Effector memory CD8-positive, alpha-beta T cell (primary cell): Measurements from ENCODE around the gene SH2D4B.
A peak's percentile ranks its signal among the peaks of the same experiment; 100 is the strongest.

ENCODE experiments used
- ATAC-seq: fragments of 150-1000 bp; cut with Tn5 transposase; replicated peaks from 2 replicates; pipeline ENCODE4 v1.10.0; 2021; ENCODE audit warnings: mild to moderate bottlenecking, moderate library complexity
- DNase-seq, 3 experiments: peaks; one replicate each; pipeline ENCODE4 v3.0.0; 2021
- H3K27ac Mint-ChIP-seq, 2 donors: one replicate each; pipeline ENCODE4 v1.8.0; 2022; ENCODE audit warnings: mild to moderate bottlenecking in 2 of 2, mixed read lengths in 2 of 2, moderate library complexity in 2 of 2
- H3K27me3 Mint-ChIP-seq, 2 donors: one replicate each; pipeline ENCODE4 v1.8.0; 2022; ENCODE audit warnings: mixed read lengths in 2 of 2
- H3K36me3 Mint-ChIP-seq: one replicate; pipeline ENCODE4 v1.8.0; 2022; ENCODE audit warnings: mild to moderate bottlenecking, moderate library complexity, mixed read lengths; ENCODE audit not compliant: insufficient read depth
- H3K4me1 Mint-ChIP-seq, 2 donors: one replicate each; pipeline ENCODE4 v1.8.0; 2022; ENCODE audit warnings: low read depth in 2 of 2, mixed read lengths in 2 of 2
- H3K4me3 Mint-ChIP-seq, 2 donors: one replicate each; pipeline ENCODE4 v1.8.0; 2022; ENCODE audit warnings: mild to moderate bottlenecking in 2 of 2, mixed read lengths in 2 of 2, moderate library complexity in 2 of 2
- H3K9me3 Mint-ChIP-seq, 2 donors: one replicate each; pipeline ENCODE4 v1.8.0; 2022; ENCODE audit warnings: mixed read lengths in 2 of 2

The SH2D4B gene

DNA sequence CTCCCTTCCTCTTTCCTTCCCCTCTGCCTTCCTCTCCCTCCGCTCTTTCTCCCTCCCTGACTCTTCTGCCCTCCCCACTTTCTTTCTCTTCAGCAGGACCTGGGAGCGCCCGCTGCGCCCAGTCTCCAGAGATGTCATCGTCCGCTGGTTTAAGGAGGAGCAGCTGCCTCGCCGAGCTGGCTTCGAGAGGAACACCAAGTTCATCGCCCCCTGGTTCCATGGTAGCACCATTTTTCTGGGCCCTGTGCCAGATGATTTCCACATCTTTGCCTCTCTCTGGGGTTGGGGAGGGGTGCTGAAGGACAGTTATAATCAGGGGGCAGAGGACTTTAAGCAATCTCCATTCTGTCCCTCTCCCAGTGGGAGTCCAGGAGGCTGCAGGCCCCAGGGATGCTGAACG, 71.6 kb downstream of the SH2D4B start:
- H3K27me3 Mint-ChIP-seq: peaks cover 9 to 14% of the 10 kb centered on the region in 2 donors
- no peak overlapping the region for H3K4me3 Mint-ChIP-seq

DNA sequence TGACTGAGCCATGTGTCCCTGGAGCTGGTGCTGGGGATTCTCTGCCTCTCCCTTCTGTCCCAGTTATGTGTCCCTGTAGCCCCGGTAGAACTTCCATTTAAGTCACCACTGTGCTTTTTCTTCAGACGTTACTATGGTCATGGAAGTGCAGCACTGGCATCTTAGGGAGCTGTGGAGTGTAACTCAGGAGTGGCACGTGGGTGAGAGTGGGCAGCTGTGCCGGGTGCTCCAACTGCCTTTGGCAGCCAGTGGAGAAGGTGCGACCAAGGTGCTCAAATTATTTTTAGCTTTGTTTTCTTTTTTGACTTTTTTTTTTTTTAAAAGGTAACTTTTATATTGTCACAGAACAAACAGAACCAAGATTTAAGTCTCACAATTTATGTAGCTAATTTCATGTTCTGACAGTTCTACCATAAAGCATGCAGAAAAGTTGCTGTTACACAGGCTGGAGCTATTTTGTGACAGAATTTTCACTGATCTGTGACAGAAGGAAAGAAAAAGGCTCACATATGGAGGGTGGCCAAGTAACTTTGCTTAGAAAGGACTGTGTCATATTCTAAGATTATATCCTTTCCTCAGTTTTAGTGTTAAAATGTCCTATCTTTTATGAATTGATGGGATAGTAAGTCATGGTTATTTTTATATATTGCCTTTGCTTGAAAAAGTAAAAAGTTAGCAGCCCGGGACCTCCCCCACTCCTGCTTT, 73.9 kb downstream of the SH2D4B start:
- H3K27me3 Mint-ChIP-seq: peaks cover 9 to 14% of the 10 kb centered on the region in 2 donors
- ATAC-seq (no peak), DNase-seq (no peak)
- H3K4me3 Mint-ChIP-seq: no peak overlapping the region
- H3K36me3 Mint-ChIP-seq: peaks cover 2% of the 10 kb centered on the region
- peaks cover 0 to 3% of the 10 kb centered on the region in 2 donors for H3K9me3 Mint-ChIP-seq
- no peak overlapping the region for H3K27ac Mint-ChIP-seq
- H3K4me1 Mint-ChIP-seq: peaks cover 0 to 2% of the 10 kb centered on the region in 2 donors

More for the DNA sequence above, 71.6 kb downstream of the SH2D4B start:
- ATAC-seq: no peak
- DNase-seq: no peak
- Mint-ChIP-seq H3K4me1 (peaks cover 0 to 2% of the 10 kb centered on the region in 2 donors), H3K36me3 (peaks cover 2% of the 10 kb centered on the region), H3K9me3 (peaks cover 0 to 3% of the 10 kb centered on the region in 2 donors), H3K27ac (no peak overlapping the region)

- Mint-ChIP-seq H3K4me3 (no peak overlapping the region), H3K27me3 (peaks cover 9 to 14% of the 10 kb centered on the region in 2 donors), H3K4me1 (peaks cover 0 to 2% of the 10 kb centered on the region in 2 donors), H3K9me3 (peaks cover 0 to 3% of the 10 kb centered on the region in 2 donors), H3K36me3 (peaks cover 2% of the 10 kb centered on the region), H3K27ac (no peak overlapping the region)
- no peak for DNase-seq
- ATAC-seq: no peak
Measured at GRCh38 chr10:80612261-80612660, 74.6 kb downstream of the SH2D4B start.

DNA sequence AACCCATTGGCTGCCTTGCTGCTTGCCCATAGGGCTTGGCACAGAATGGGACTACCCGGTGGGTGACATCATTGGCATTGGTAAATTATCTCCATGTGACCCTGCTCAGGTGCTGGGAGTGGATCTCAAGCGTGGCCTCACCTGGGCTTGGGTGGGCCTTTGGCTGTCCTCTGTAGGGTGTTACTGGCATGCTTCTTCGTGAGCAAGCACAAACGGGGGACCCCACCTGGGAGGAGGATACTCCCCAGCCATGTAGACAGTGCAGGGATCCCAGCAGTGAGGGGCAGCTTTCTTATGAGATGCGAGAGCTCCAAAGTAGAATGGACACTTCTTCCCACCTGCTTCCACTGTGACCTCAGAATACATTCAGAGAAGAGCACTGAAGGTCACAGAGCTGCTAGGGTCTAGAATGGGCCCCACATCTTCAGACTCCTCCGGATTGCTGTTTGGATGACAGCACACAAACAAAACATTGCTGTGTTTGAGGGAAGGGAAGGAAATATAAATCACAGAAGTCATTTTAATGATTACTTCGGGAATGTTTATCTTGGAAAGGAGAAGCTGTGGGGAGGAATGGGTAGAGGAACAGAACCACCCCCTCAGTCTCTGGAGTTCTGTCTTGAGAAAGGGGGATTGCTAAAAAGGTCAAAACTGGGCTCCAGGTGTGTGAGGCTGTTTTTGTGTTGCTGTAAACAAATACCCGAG, 75.9 kb downstream of the SH2D4B start:
- ATAC-seq: no peak
- DNase-seq: no peak
- Mint-ChIP-seq H3K27ac (peak overlapping the region in 1 of 2 donors; percentile 50), H3K4me3 (no peak overlapping the region), H3K27me3 (peaks cover 5 to 9% of the 10 kb centered on the region in 2 donors), H3K9me3 (peaks cover 0 to 3% of the 10 kb centered on the region in 2 donors), H3K36me3 (peaks cover 2% of the 10 kb centered on the region), H3K4me1 (peaks cover 0 to 2% of the 10 kb centered on the region in 2 donors)

- Mint-ChIP-seq H3K9me3 (peaks cover 0 to 3% of the 10 kb centered on the region in 2 donors), H3K36me3 (peaks cover 2% of the 10 kb centered on the region), H3K4me3 (no peak overlapping the region), H3K27ac (no peak overlapping the region), H3K27me3 (peaks cover 0 to 9% of the 10 kb centered on the region in 2 donors), H3K4me1 (peaks cover 0 to 2% of the 10 kb centered on the region in 2 donors)
- no peak for DNase-seq
- no peak for ATAC-seq
Measured at GRCh38 chr10:80614576-80615416, 77.1 kb downstream of the SH2D4B start.

DNA sequence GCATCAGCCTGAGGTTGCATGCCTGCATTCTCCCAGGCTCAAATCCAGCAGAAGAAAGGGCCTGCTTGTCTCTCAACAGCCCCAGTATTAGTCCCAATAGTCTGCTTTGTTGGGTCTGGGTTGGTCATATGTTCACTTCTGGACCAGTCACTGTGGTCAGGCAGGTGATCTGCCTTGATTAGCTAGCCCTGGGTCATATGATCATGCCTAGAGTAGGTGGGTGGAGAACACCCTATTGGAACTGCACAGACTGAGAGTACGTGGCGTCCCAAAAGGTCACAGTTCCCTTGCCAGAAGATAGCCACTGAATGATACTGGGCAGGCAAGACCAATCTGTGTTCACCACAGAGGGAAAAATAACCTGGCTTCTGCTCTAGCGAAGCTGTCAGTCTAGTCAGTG, 80.1 kb downstream of the SH2D4B start:
- Mint-ChIP-seq H3K4me1 (peaks cover 0 to 2% of the 10 kb centered on the region in 2 donors), H3K27me3 (no peaks in the 10 kb centered on the region), H3K4me3 (no peak overlapping the region), H3K27ac (no peak overlapping the region), H3K9me3 (peaks cover 0 to 3% of the 10 kb centered on the region in 2 donors), H3K36me3 (peaks cover 2% of the 10 kb centered on the region)
- ATAC-seq: no peak
- DNase-seq: no peak

DNA sequence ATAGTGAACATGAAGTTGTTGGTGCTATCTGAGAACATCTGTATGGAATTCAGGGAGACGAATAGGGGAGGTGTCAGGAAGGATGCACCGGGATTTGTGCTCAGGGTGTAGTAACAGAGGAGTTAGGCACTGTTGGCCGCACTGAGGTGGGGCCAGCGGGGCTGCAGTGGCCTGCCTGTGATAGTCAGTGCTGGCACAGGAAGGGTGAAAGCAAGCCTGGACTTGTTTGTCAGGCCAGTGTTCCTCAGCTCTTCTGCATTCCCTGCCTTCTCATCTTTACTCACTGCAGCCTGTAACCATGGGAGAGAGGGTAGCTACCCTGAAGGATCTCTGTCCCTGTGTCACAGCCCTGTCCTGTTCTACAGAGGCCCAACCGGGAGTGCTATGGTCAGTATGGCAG, 81.3 kb downstream of the SH2D4B start:
- no peak for DNase-seq
- Mint-ChIP-seq H3K36me3 (no peaks in the 10 kb centered on the region), H3K4me1 (no peaks in the 10 kb centered on the region), H3K27me3 (peaks cover 0 to 6% of the 10 kb centered on the region in 2 donors), H3K4me3 (no peak overlapping the region), H3K27ac (no peak overlapping the region), H3K9me3 (no peaks in the 10 kb centered on the region)
- ATAC-seq: no peak

GRCh38 chr10:80622153-80622552, 84.5 kb downstream of the SH2D4B start:
- no peaks in the 10 kb centered on the region for H3K9me3 Mint-ChIP-seq
- no peak overlapping the region for H3K27ac Mint-ChIP-seq
- ATAC-seq: no peak
- H3K27me3 Mint-ChIP-seq: peaks cover 0 to 24% of the 10 kb centered on the region in 2 donors
- no peak for DNase-seq
- no peaks in the 10 kb centered on the region for H3K36me3 Mint-ChIP-seq
- no peak overlapping the region for H3K4me3 Mint-ChIP-seq
- no peaks in the 10 kb centered on the region for H3K4me1 Mint-ChIP-seq

GRCh38 chr10:80630324-80630723, 92.6 kb downstream of the SH2D4B start:
- Mint-ChIP-seq H3K36me3 (no peaks in the 10 kb centered on the region), H3K4me3 (no peak overlapping the region), H3K9me3 (no peaks in the 10 kb centered on the region), H3K27ac (no peak overlapping the region), H3K27me3 (peaks cover 7 to 50% of the 10 kb centered on the region in 2 donors), H3K4me1 (no peaks in the 10 kb centered on the region)
- DNase-seq: no peak
- ATAC-seq: no peak

DNA sequence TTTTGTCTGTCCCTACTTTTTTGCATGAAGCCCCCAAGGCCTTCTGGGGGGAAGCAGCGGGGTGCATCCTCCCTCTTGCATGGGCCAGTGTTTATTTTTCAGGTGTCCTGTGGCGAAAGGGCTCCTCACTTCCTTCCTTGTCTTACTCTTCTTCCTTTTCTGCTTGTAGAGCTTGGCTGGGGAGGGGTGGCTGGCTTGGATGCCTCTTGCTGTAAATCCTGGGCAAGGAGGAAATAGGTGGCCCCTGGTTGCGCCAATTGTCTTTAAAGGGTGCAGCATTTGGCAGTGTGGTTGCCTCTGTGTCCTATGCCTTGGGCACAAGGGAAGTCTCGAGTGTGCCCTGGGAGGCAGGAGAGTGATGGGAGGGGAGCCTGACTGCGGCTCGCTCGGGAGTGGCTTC, 95.0 kb downstream of the SH2D4B start:
- Mint-ChIP-seq H3K27ac (no peak overlapping the region), H3K4me1 (no peaks in the 10 kb centered on the region), H3K27me3 (peaks cover 17 to 36% of the 10 kb centered on the region in 2 donors), H3K36me3 (no peaks in the 10 kb centered on the region), H3K9me3 (peaks cover 0 to 2% of the 10 kb centered on the region in 2 donors), H3K4me3 (no peak overlapping the region)
- DNase-seq (no peak), ATAC-seq (no peak)

GRCh38 chr10:80633383-80633860, 95.7 kb downstream of the SH2D4B start:
- H3K27ac Mint-ChIP-seq: no peak overlapping the region
- H3K4me3 Mint-ChIP-seq: no peak overlapping the region
- peaks cover 17 to 36% of the 10 kb centered on the region in 2 donors for H3K27me3 Mint-ChIP-seq
- H3K4me1 Mint-ChIP-seq: no peaks in the 10 kb centered on the region
- ATAC-seq (no peak), DNase-seq (no peak)
- peaks cover 2 to 3% of the 10 kb centered on the region in 2 donors for H3K9me3 Mint-ChIP-seq
- no peaks in the 10 kb centered on the region for H3K36me3 Mint-ChIP-seq

- H3K4me3 Mint-ChIP-seq: no peak overlapping the region
- DNase-seq (no peak), ATAC-seq (no peak)
- H3K27ac Mint-ChIP-seq: no peak overlapping the region
- H3K36me3 Mint-ChIP-seq: no peaks in the 10 kb centered on the region
- peaks cover 2 to 8% of the 10 kb centered on the region in 2 donors for H3K9me3 Mint-ChIP-seq
- H3K27me3 Mint-ChIP-seq: peaks cover 22 to 38% of the 10 kb centered on the region in 2 donors
- H3K4me1 Mint-ChIP-seq: no peaks in the 10 kb centered on the region
Measured at GRCh38 chr10:80633910-80634309, 96.2 kb downstream of the SH2D4B start.

GRCh38 chr10:80642661-80643060, 105.0 kb downstream of the SH2D4B start:
- Mint-ChIP-seq H3K27ac (no peak overlapping the region), H3K4me3 (no peak overlapping the region), H3K27me3 (peaks cover 67 to 77% of the 10 kb centered on the region in 2 donors), H3K36me3 (no peaks in the 10 kb centered on the region), H3K9me3 (peaks cover 0 to 8% of the 10 kb centered on the region in 2 donors), H3K4me1 (no peaks in the 10 kb centered on the region)
- ATAC-seq (no peak), DNase-seq (no peak)
